ENCODE results near the gene PACSIN1. TPM values are rescaled to one million over a fixed set of nuclear protein-coding genes. Genes with fewer than 3 reads are reported as not detected.

PACSIN1 gene
- total RNA-seq, 1 experiment from 2014 or later, result not detected

GRCh38 chr6:34547701-34548644 lies 82.1 kb downstream of the PACSIN1 start:
- ChIA-PET CTCF (no interaction called here), POLR2A (ENCODE audit: low non-redundant PET) (no interaction called here)
- no peak overlapping the region for H3K27ac ChIP-seq (ENCODE audit: low read depth, low read length, poor library complexity, severe bottlenecking)
- H3K36me3 ChIP-seq (ENCODE audit: insufficient read depth, low read length, poor library complexity, severe bottlenecking), result no peaks in the 10 kb centered on the region
- intact Hi-C loops (cut with micrococcal nuclease; ENCODE audit: unreplicated experiment), result no loop called here
- BruUV-seq (replicated peaks), result no TSS peak
- no peaks in the 10 kb centered on the region for H3K9me3 ChIP-seq (ENCODE audit: low read depth, low read length, poor library complexity, severe bottlenecking)
- no peaks in the 10 kb centered on the region for H3K27me3 ChIP-seq (replicated peaks; ENCODE audit: insufficient read depth, low read depth, low read length, poor library complexity)
- TF ChIP-seq CTCF (conservative IDR thresholded peaks at IDR 0.05; ENCODE audit: low read depth, low read length), result no peak
- no peak for TF ChIP-seq EZH2 (IDR thresholded peaks at IDR 0.05; ENCODE audit: borderline replicate concordance, low read depth, low read length, poor library complexity, severe bottlenecking)
- DNase-seq (ENCODE audit: low spot score), result no peak
- H3K4me3 ChIP-seq (ENCODE audit: low read depth, low read length, poor library complexity, severe bottlenecking), result no peak overlapping the region
- H3K4me1 ChIP-seq (ENCODE audit: insufficient read depth, low read length, poor library complexity, severe bottlenecking), result no peaks in the 10 kb centered on the region

- intact Hi-C loops (cut with micrococcal nuclease; ENCODE audit: unreplicated experiment), result no loop called here
- DNase-seq (ENCODE audit: low spot score), result no peak
- Histone ChIP-seq H3K9me3 (ENCODE audit: low read depth, low read length, poor library complexity, severe bottlenecking) (no peaks in the 10 kb centered on the region), H3K36me3 (ENCODE audit: insufficient read depth, low read length, poor library complexity, severe bottlenecking) (no peaks in the 10 kb centered on the region), H3K27ac (ENCODE audit: low read depth, low read length, poor library complexity, severe bottlenecking) (no peak overlapping the region), H3K4me1 (ENCODE audit: insufficient read depth, low read length, poor library complexity, severe bottlenecking) (no peaks in the 10 kb centered on the region), H3K27me3 (replicated peaks; ENCODE audit: insufficient read depth, low read depth, low read length, poor library complexity) (no peaks in the 10 kb centered on the region), H3K4me3 (ENCODE audit: low read depth, low read length, poor library complexity, severe bottlenecking) (no peak overlapping the region)
- BruUV-seq (replicated peaks), result no TSS peak
- CTCF ChIA-PET, result no interaction called here
- TF ChIP-seq EZH2 (IDR thresholded peaks at IDR 0.05; ENCODE audit: borderline replicate concordance, low read depth, low read length, poor library complexity, severe bottlenecking) (no peak), CTCF (conservative IDR thresholded peaks at IDR 0.05; ENCODE audit: low read depth, low read length) (no peak)
- POLR2A ChIA-PET (ENCODE audit: low non-redundant PET), result no interaction called here
Observed at GRCh38 chr6:34549026-34549803, 83.3 kb downstream of the PACSIN1 start.

DNA sequence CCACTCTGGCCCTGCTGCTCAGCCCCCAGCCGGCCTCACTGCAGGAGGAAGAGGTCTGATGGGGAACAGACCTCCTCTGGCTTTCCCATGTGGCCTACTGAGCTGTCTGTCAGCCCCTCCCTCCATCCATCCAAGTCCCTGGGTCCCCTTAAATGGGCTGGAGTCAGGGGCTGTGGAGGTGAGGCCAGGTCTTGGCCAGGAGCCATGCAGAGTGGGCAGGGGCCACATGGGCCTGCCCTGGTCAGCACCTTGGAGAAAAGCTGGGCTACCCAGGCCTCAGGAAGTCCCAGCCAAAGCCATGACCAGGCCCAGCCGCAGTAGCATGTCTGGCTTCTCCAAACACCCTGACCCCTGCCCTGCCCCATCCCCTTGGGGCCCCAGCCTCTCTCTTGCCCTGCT lies 83.9 kb downstream of the PACSIN1 start:
- Histone ChIP-seq H3K27me3 (replicated peaks; ENCODE audit: insufficient read depth, low read depth, low read length, poor library complexity) (no peaks in the 10 kb centered on the region), H3K36me3 (ENCODE audit: insufficient read depth, low read length, poor library complexity, severe bottlenecking) (no peaks in the 10 kb centered on the region), H3K9me3 (ENCODE audit: low read depth, low read length, poor library complexity, severe bottlenecking) (no peaks in the 10 kb centered on the region), H3K4me1 (ENCODE audit: insufficient read depth, low read length, poor library complexity, severe bottlenecking) (no peaks in the 10 kb centered on the region), H3K27ac (ENCODE audit: low read depth, low read length, poor library complexity, severe bottlenecking) (no peak overlapping the region), H3K4me3 (ENCODE audit: low read depth, low read length, poor library complexity, severe bottlenecking) (no peak overlapping the region)
- BruUV-seq (replicated peaks), result no TSS peak
- no peak for TF ChIP-seq EZH2 (IDR thresholded peaks at IDR 0.05; ENCODE audit: borderline replicate concordance, low read depth, low read length, poor library complexity, severe bottlenecking)
- TF ChIP-seq CTCF (conservative IDR thresholded peaks at IDR 0.05; ENCODE audit: low read depth, low read length), result no peak
- ChIA-PET CTCF (interaction anchor here (0.6 kb wide), 1 partner anchor 90 kb away, joined by 3 read pairs; no protein-coding TSS in a partner anchor), POLR2A (ENCODE audit: low non-redundant PET) (no interaction called here)
- no peak for DNase-seq (ENCODE audit: low spot score)
- intact Hi-C loops (cut with micrococcal nuclease; ENCODE audit: unreplicated experiment), result no loop called here
